ENCODE data around the gene MAD2L1BP.

The MAD2L1BP gene

GRCh38 chr6:43636308-43636659 is 644 bp downstream of the MAD2L1BP start:
- Histone ChIP-seq H2BK5ac (ENCODE audit: low read depth, low read length, poor library complexity, severe bottlenecking) (no peak overlapping the region), H3K18ac (ENCODE audit: low read depth in 1 of 2, low read length in 2 of 2) (no peak overlapping the region), H3K14ac (ENCODE audit: low read length in 2 of 2) (no peak overlapping the region), H4K91ac (ENCODE audit: low read length) (no peak overlapping the region), H3K36me3 (ENCODE audit: control insufficient read depth in 1 of 2, insufficient read depth in 2 of 2, low read depth in 1 of 2, low read length in 2 of 2) (peaks cover 25 to 36% of the 10 kb centered on the region in 2 experiments), H2BK15ac (ENCODE audit: low read depth, poor library complexity, severe bottlenecking) (no peak overlapping the region), H2BK120ac (ENCODE audit: low read depth, low read length) (no peak overlapping the region), H3K9me3 (ENCODE audit: control insufficient read depth, low read length) (no peaks in the 10 kb centered on the region), H3K4me3 (ENCODE audit: insufficient read depth in 1 of 2, low read depth in 1 of 2, low read length in 2 of 2) (peak overlapping the region; percentile 82 to 92), H3K27ac (ENCODE audit: low read length, poor library complexity, severe bottlenecking) (peak overlapping the region; percentile 0), H3K4me2 (ENCODE audit: low read length, poor library complexity, severe bottlenecking) (peak overlapping the region; percentile 52), H4K8ac (ENCODE audit: low read length) (no peak overlapping the region), H2BK12ac (ENCODE audit: low read length in 2 of 2) (no peak overlapping the region), H3K79me1 (replicated peaks; ENCODE audit: low read length, poor library complexity, severe bottlenecking) (peaks cover 14% of the 10 kb centered on the region), H2AFZ (ENCODE audit: low read depth, low read length) (no peak overlapping the region), H2AK5ac (ENCODE audit: low read length, severe bottlenecking) (peak overlapping the region; percentile 36), H3K23ac (ENCODE audit: low read length in 2 of 2) (no peak overlapping the region), H3K9ac (ENCODE audit: low read length) (peak overlapping the region; percentile 96), H3K27me3 (ENCODE audit: control insufficient read depth in 1 of 2, insufficient read depth in 1 of 2, low read length in 2 of 2) (no peaks in the 10 kb centered on the region), H3K4me1 (ENCODE audit: control insufficient read depth, insufficient read depth, low read depth, low read length) (peaks cover 13% of the 10 kb centered on the region), H3K4ac (ENCODE audit: low read depth in 1 of 2, low read length in 2 of 2) (no peak overlapping the region)
- 71% methylated on average over 7 of the region's 7 CpGs for WGBS
- DNase-seq: peak; percentile 21

DNA sequence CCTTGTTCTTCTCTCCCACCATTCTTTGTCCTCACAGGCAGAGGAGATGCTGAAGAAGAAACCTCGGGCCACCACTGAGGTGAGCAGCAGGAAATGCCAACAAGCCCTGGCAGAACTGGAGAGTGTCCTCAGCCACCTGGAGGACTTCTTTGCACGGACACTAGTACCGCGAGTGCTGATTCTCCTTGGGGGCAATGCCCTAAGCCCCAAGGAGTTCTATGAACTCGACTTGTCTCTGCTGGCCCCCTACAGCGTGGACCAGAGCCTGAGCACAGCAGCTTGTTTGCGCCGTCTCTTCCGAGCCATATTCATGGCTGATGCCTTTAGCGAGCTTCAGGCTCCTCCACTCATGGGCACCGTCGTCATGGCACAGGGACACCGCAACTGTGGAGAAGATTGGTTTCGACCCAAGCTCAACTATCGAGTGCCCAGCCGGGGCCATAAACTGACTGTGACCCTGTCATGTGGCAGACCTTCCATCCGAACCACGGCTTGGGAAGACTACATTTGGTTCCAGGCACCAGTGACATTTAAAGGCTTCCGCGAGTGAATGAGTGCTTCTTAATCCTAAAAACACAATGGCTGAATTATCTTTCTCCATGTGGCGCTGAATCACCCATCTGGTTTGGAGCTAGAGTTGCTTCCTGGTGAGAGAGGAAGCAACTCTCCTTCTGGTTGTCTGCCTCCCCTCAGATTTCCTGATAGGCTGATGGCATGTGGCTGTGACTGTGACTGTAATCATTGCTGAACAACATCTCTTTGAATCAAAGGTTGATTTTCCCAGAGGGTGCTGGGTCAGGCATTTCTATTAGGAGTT is 4.6 kb downstream of the MAD2L1BP start:
- no peak for DNase-seq
- WGBS: 97% methylated on average over 21 of the region's 21 CpGs
- H3K4me3 ChIP-seq (ENCODE audit: insufficient read depth in 1 of 2, low read depth in 1 of 2, low read length in 2 of 2): no peak overlapping the region
- H3K9me3 ChIP-seq (ENCODE audit: control insufficient read depth, low read length): no peaks in the 10 kb centered on the region
- H3K9ac ChIP-seq (ENCODE audit: low read length): no peak overlapping the region
- H3K4me2 ChIP-seq (ENCODE audit: low read length, poor library complexity, severe bottlenecking): no peak overlapping the region
- H4K8ac ChIP-seq (ENCODE audit: low read length): no peak overlapping the region
- no peak overlapping the region for H3K23ac ChIP-seq (ENCODE audit: low read length in 2 of 2)
- H3K27me3 ChIP-seq (ENCODE audit: control insufficient read depth in 1 of 2, insufficient read depth in 1 of 2, low read length in 2 of 2): no peaks in the 10 kb centered on the region
- H2BK5ac ChIP-seq (ENCODE audit: low read depth, low read length, poor library complexity, severe bottlenecking): no peak overlapping the region
- no peak overlapping the region for H3K18ac ChIP-seq (ENCODE audit: low read depth in 1 of 2, low read length in 2 of 2)
- H3K14ac ChIP-seq (ENCODE audit: low read length in 2 of 2): no peak overlapping the region
- peaks cover 20% of the 10 kb centered on the region for H3K79me1 ChIP-seq (replicated peaks; ENCODE audit: low read length, poor library complexity, severe bottlenecking)
- H2AFZ ChIP-seq (ENCODE audit: low read depth, low read length): no peak overlapping the region
- H2BK120ac ChIP-seq (ENCODE audit: low read depth, low read length): no peak overlapping the region
- H3K36me3 ChIP-seq (ENCODE audit: control insufficient read depth in 1 of 2, insufficient read depth in 2 of 2, low read depth in 1 of 2, low read length in 2 of 2): peaks cover 39 to 50% of the 10 kb centered on the region in 2 experiments
- H2BK15ac ChIP-seq (ENCODE audit: low read depth, poor library complexity, severe bottlenecking): no peak overlapping the region
- H3K27ac ChIP-seq (ENCODE audit: low read length, poor library complexity, severe bottlenecking): no peak overlapping the region
- no peak overlapping the region for H4K91ac ChIP-seq (ENCODE audit: low read length)
- H2BK12ac ChIP-seq (ENCODE audit: low read length in 2 of 2): no peak overlapping the region
- H2AK5ac ChIP-seq (ENCODE audit: low read length, severe bottlenecking): no peak overlapping the region
- H3K4me1 ChIP-seq (ENCODE audit: control insufficient read depth, insufficient read depth, low read depth, low read length): peaks cover 18% of the 10 kb centered on the region
- H3K4ac ChIP-seq (ENCODE audit: low read depth in 1 of 2, low read length in 2 of 2): no peak overlapping the region

- H2BK5ac ChIP-seq (ENCODE audit: low read depth, low read length, poor library complexity, severe bottlenecking): no peak within 1 kb of the TSS
- DNase-seq: peak; percentile 85
- H3K9me3 ChIP-seq (ENCODE audit: control insufficient read depth, low read length): no peaks in the 10 kb centered on the region
- no peak within 1 kb of the TSS for H3K27ac ChIP-seq (ENCODE audit: low read length, poor library complexity, severe bottlenecking)
- H3K4me3 ChIP-seq (ENCODE audit: insufficient read depth in 1 of 2, low read depth in 1 of 2, low read length in 2 of 2): peak within 1 kb of the TSS; percentile 58 to 78
- H3K9ac ChIP-seq (ENCODE audit: low read length): peak within 1 kb of the TSS; percentile 64
- H3K4me2 ChIP-seq (ENCODE audit: low read length, poor library complexity, severe bottlenecking): peak within 1 kb of the TSS; percentile 56
- H2BK12ac ChIP-seq (ENCODE audit: low read length in 2 of 2): peak within 1 kb of the TSS in 1 of 2 experiments; percentile 67
- H3K79me1 ChIP-seq (replicated peaks; ENCODE audit: low read length, poor library complexity, severe bottlenecking): peaks cover 11% of the 10 kb centered on the region
- H3K14ac ChIP-seq (ENCODE audit: low read length in 2 of 2): peak within 1 kb of the TSS in 1 of 2 experiments; percentile 35
- H4K91ac ChIP-seq (ENCODE audit: low read length): no peak within 1 kb of the TSS
- H3K27me3 ChIP-seq (ENCODE audit: control insufficient read depth in 1 of 2, insufficient read depth in 1 of 2, low read length in 2 of 2): no peaks in the 10 kb centered on the region
- H2BK15ac ChIP-seq (ENCODE audit: low read depth, poor library complexity, severe bottlenecking): no peak within 1 kb of the TSS
- peak within 1 kb of the TSS in 1 of 2 experiments; percentile 6 for H3K18ac ChIP-seq (ENCODE audit: low read depth in 1 of 2, low read length in 2 of 2)
- WGBS: 2% methylated on average over 52 of the region's 52 CpGs
- no peak within 1 kb of the TSS for H3K4ac ChIP-seq (ENCODE audit: low read depth in 1 of 2, low read length in 2 of 2)
- peaks cover 8% of the 10 kb centered on the region for H3K4me1 ChIP-seq (ENCODE audit: control insufficient read depth, insufficient read depth, low read depth, low read length)
- H2AFZ ChIP-seq (ENCODE audit: low read depth, low read length): peak within 1 kb of the TSS; percentile 68
- H2AK5ac ChIP-seq (ENCODE audit: low read length, severe bottlenecking): no peak within 1 kb of the TSS
- no peak within 1 kb of the TSS for H3K23ac ChIP-seq (ENCODE audit: low read length in 2 of 2)
- H4K8ac ChIP-seq (ENCODE audit: low read length): peak within 1 kb of the TSS; percentile 72
- no peak within 1 kb of the TSS for H2BK120ac ChIP-seq (ENCODE audit: low read depth, low read length)
- peaks cover 23 to 26% of the 10 kb centered on the region in 2 experiments for H3K36me3 ChIP-seq (ENCODE audit: control insufficient read depth in 1 of 2, insufficient read depth in 2 of 2, low read depth in 1 of 2, low read length in 2 of 2)
These were observed 9.4 kb downstream of the MAD2L1BP start, which contains the start of gene RSPH9 for GRCh38 chr6:43644940-43645612. RSPH9 (plus strand) TSS chr6:43645036; CDS start chr6:43645099, 63 bp downstream.

- Histone ChIP-seq H3K18ac (ENCODE audit: low read depth in 1 of 2, low read length in 2 of 2) (no peak overlapping the region), H3K4me2 (ENCODE audit: low read length, poor library complexity, severe bottlenecking) (peak overlapping the region; percentile 56), H3K4me3 (ENCODE audit: insufficient read depth in 1 of 2, low read depth in 1 of 2, low read length in 2 of 2) (peak overlapping the region in 1 of 2 experiments; percentile 78), H3K23ac (ENCODE audit: low read length in 2 of 2) (no peak overlapping the region), H3K27me3 (ENCODE audit: control insufficient read depth in 1 of 2, insufficient read depth in 1 of 2, low read length in 2 of 2) (no peaks in the 10 kb centered on the region), H3K14ac (ENCODE audit: low read length in 2 of 2) (no peak overlapping the region), H3K9me3 (ENCODE audit: control insufficient read depth, low read length) (no peaks in the 10 kb centered on the region), H2BK5ac (ENCODE audit: low read depth, low read length, poor library complexity, severe bottlenecking) (no peak overlapping the region), H3K4me1 (ENCODE audit: control insufficient read depth, insufficient read depth, low read depth, low read length) (peaks cover 8% of the 10 kb centered on the region), H3K79me1 (replicated peaks; ENCODE audit: low read length, poor library complexity, severe bottlenecking) (peaks cover 7% of the 10 kb centered on the region), H2AK5ac (ENCODE audit: low read length, severe bottlenecking) (no peak overlapping the region), H2BK15ac (ENCODE audit: low read depth, poor library complexity, severe bottlenecking) (no peak overlapping the region), H4K91ac (ENCODE audit: low read length) (no peak overlapping the region), H2BK12ac (ENCODE audit: low read length in 2 of 2) (no peak overlapping the region), H3K4ac (ENCODE audit: low read depth in 1 of 2, low read length in 2 of 2) (no peak overlapping the region), H2BK120ac (ENCODE audit: low read depth, low read length) (no peak overlapping the region), H3K36me3 (ENCODE audit: control insufficient read depth in 1 of 2, insufficient read depth in 2 of 2, low read depth in 1 of 2, low read length in 2 of 2) (peaks cover 18 to 21% of the 10 kb centered on the region in 2 experiments), H4K8ac (ENCODE audit: low read length) (no peak overlapping the region), H3K27ac (ENCODE audit: low read length, poor library complexity, severe bottlenecking) (no peak overlapping the region), H3K9ac (ENCODE audit: low read length) (peak overlapping the region; percentile 64), H2AFZ (ENCODE audit: low read depth, low read length) (no peak overlapping the region)
- WGBS: 13% methylated on average over 6 of the region's 9 CpGs
- no peak for DNase-seq
These were observed 9.9 kb downstream of the MAD2L1BP start for GRCh38 chr6:43645613-43645964.
